Fibroblast of skin of right biceps (primary cell): ENCODE results near the gene NRP1.
"Not testable (repeated sequence)": the region's sequence is repeated elsewhere in the genome, so short reads cannot be mapped to it uniquely, and the experiment has no call there.

Experiments used
- DNase-seq: peaks from one replicate; pipeline ENCODE4 v3.0.0-alpha.2; 2013

NRP1 gene

GRCh38 chr10:33142295-33142694, 192.2 kb downstream of the NRP1 start:
- peak; percentile 43 for DNase-seq

- DNase-seq, result no peak
These were observed 193.2 kb downstream of the NRP1 start for GRCh38 chr10:33141251-33141650.

- no peak for DNase-seq
These were observed 195.3 kb downstream of the NRP1 start for GRCh38 chr10:33139181-33139646.

DNA sequence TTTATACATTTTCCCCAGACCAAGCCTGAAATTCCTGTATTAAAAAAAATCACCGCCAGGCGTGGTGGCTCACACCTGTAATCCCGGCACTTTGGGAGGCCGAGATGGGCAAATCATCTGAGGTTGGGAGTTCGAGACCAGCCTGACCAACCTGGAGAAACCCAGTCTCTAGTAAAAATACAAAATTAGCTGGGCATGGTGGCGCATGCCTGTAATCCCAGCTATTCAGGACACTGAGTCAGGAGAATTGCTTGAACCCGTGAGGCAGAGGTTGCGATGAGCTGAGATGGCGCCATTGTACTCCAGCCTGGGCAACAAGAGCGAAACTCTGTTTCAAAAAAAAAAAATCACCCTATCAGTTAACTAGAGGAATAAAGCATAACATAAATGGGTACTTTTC, 195.8 kb downstream of the NRP1 start:
- DNase-seq, result not testable (repeated sequence)

DNA sequence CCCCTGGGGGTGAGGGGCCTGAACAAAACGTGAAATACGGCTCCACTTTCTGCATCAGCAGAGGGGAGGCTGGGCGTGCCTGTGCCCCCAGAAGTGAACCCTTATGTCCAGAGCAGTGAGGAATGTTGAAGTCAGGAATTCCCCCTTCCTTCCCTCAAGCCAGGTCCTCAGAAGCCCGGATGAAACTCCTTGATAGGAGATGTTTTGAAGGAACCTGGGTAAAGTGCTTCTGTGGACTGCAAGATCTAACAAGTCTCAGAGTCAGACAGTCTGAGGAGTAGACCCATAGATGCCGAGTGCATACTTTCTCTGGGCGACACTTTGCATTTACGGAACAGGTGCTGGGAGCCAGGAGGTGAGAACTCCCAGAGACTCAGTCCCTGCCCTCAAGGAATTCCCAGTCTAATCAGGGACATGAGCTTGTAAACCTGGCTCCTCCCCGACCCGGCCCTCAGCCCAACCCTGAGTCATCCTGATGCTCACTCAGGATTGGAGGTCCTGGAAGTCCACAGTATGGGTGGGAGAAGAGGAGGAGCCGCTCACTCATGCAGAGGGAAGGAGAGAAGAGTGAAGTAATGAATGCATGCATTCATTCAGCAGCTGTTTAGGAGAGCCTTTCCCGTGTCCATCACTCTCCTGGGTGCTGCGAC, 197.0 kb downstream of the NRP1 start:
- peak; percentile 61 for DNase-seq

- peak; percentile 87 for DNase-seq
These were observed 197.7 kb downstream of the NRP1 start for GRCh38 chr10:33136781-33137180.

GRCh38 chr10:33136271-33136670, 198.2 kb downstream of the NRP1 start:
- DNase-seq, result peak; percentile 72

DNA sequence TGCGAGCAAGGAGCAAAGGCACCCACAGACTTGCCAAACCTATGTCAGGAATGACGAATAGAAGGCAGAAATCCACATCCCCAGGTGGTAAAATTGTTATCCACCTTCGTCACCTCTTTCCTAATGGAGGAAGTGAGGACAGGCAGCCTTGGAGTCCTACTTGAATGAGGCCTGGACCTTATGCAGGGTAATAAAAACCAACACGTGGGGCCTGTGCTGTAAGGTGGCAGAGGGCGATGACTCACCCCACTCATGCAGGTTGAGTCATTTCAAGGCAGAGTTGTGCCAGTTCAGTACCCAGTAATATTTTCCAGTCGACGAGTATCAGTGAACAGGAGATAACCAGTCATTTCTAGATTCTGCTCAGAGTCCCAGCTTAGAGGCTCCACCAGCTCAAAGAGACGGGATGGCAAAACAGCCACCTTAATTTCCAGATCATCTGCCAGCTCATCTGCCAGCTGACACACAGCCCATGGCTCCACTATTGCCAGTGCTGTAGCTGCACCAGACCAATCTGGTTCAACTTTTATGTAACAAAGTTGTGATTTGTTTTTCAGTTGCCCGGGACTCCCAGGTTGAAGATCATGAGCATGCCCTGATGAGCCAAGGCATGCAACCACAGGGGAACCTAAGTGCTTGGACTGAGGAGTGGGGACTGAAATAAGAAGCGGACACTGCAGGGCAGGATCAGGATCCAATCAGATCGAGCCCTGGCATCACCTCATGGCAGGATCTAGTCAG, 200.3 kb downstream of the NRP1 start:
- peak; percentile 75 for DNase-seq

GRCh38 chr10:33133557-33133956, 200.9 kb downstream of the NRP1 start:
- peak; percentile 52 for DNase-seq

DNA sequence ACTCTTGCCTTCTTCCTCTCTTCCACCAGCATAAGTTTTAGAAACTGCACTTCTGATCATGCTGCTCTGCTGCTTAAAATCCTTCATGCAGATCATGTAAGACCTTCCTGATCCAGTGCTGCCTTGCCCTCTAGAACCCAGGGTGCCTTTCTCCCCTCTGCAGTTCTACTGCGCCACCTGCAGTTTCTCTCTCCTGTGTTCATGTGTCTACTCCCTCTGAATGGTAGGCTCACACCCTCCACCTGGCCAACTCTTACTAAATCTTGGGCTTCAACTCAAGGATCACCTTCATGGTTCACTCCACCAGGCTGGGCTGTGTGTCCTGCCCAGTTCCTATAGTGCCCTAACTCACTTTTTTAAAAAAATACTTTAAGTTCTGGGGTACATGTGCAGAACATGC, 201.8 kb downstream of the NRP1 start:
- DNase-seq, result no peak

DNA sequence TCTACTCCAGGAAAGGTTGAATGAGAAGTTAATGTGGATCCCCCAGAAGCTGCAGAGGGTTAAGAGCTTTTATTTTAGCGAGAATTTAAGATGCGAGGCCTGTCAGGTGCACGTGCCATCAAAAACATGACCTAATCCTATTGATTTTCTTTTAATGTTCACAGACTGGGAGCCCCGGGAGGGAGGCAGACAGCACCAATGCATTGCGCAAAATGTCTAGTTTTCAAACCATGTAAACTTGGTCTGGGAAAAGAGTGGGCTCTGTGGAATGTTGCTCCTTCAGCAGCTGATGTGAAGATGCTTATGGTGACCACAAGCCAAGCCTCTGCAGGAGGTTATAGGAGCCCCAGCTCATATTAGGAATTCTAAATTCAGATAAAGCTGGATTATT, 204.5 kb downstream of the NRP1 start:
- peak; percentile 95 for DNase-seq

GRCh38 chr10:33129141-33129995, 205.1 kb downstream of the NRP1 start:
- DNase-seq, result peak; percentile 98

- no peak for DNase-seq
These were observed 206.8 kb downstream of the NRP1 start for GRCh38 chr10:33127622-33128021.
